DMS79 treated with DMSO at 0.1 percent for 48 hours (cell line): Measurements from ENCODE around the gene CCDC106.

Source experiments
- DNase-seq: peaks from one replicate; lab custom pipeline; 2025; lab: John Stamatoyannopoulos, UW

Gene CCDC106

DNA sequence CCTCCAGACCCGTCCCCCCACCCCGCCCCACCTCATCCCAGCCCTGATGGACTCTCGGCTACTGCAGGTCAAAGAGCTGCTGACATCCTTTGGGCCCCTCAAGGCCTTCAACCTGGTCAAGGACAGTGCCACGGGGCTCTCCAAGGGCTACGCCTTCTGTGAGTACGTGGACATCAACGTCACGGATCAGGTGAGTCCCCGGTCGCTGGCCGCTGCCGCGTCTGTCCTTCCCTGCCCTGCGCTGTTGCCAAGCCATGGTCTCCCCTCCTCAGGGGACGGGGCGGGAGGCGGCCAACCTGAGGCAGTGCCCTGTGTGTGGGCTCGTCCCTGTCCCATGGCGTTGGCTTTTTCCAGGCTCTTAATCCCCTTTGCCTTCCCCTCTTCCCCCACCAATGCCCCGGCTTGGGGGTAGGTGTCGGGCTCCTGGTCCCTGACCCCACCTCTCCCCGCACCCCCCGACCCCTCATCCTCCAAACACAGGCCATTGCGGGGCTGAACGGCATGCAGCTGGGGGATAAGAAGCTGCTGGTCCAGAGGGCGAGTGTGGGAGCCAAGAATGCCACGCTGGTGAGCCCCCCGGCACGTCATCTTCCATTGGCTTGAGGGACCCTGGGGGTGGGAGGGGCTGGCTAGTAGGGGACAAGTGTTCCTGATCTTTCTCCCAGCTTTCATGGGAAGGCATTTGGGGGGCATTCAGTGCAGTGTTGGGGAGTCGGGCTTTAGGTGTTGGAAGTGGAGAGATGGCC, 20.8 kb downstream of the CCDC106 start:
- DNase-seq, result no peak

DNA sequence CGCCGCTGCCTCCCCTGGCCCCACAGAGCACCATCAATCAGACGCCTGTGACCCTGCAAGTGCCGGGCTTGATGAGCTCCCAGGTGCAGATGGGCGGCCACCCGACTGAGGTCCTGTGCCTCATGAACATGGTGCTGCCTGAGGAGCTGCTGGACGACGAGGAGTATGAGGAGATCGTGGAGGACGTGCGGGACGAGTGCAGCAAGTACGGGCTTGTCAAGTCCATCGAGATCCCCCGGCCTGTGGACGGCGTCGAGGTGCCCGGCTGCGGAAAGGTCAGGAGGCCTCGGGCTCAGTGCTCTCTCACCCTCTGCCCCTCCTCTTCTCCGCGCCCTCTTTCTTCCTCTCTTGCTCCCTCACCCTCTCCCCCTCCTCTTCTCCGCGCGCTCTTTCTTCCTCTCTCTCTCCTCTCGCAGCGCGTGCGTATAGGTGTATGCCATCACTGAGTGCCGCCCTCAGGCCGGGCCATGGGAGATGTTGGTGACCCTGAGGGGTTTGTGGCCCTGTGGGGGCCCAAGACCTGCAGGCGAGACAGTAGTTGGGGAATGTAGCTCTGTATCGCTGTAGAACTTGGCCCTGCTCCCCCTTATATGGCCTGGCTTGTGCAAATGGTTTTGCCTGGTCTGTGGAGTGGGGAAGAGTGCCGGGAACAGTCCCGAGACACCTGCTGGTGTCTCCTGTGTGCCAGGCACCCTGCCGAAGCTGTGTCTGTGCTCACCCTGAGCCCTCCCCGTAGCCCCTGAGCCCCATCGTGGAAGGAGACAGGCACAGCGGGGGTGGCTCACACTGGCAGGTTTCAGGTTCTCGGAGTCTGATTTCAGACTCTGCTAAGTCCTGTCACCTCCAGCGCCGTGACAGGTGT, 21.6 kb downstream of the CCDC106 start:
- no peak for DNase-seq

DNA sequence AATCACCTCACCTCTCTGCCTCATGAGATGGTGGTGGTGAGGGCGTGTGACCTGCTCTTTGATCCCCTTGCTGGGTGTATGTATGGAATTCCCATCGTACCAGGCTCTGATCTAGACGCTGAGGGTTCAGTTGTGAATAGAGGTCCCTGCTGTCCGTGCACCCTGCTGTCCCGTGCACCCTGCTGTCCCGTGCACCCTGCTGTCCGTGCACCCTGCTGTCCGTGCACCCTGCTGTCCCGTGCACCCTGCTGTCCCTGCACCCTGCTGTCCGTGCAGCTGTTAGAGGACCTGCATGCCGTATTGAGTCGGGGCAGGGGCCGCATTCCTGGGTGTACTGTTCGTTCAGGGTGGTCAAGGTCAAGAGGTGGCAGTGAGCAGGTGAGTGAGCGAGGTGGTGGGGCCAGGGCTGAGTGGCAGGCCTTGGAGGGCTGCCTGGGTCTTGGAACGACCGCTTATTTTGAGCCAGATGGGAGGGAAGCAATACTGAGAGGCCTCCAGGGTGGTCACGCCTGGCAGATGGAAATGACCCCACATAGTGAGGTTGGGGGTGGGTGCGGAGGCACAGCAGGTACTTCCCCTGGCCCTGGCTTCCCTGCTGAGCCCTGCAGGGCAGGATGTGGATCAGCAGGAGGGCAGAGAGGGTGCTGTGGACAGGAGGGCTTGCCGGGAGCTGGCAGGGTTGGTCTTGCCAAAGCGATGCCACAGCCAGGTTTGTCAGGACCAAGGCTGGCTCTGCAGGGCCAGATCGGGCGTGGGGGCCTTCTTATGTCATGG, 22.5 kb downstream of the CCDC106 start:
- DNase-seq, result no peak

DNA sequence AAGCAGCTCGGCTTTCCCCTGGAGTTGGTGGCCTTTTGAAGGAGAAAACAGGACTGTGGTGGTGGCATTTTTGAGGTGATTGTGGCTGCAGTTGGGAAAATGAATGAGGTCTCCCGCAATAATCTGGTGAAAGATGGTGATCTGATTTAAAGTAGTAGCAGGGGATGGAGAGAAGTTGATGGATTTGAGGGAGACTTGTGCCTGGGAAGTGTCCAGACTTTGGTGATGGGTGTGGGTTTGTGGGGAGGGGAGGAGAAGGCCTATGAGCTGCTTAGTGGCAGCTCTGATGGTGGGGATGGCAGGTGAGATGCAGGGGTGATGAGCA, 23.0 kb downstream of the CCDC106 start:
- DNase-seq, result no peak

DNA sequence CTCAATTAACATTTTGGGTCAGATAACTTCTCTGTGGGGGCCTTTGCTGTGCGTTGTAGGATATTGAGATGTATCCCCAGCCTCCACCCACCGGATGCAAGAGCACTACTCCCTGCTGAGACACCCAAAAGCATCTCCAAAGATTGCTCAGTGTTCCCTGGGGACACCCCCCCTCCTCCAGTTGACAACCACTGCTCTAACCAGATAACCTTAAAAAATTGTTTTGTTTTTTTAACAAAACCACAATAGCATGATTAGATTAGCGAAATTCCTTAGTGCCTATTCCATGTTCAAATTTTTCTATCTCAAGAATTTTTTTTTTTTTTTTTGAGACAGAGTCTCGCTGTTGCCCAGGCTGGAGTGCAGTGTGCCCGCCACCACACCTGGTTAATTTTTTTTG, 24.4 kb downstream of the CCDC106 start:
- DNase-seq, result no peak

DNA sequence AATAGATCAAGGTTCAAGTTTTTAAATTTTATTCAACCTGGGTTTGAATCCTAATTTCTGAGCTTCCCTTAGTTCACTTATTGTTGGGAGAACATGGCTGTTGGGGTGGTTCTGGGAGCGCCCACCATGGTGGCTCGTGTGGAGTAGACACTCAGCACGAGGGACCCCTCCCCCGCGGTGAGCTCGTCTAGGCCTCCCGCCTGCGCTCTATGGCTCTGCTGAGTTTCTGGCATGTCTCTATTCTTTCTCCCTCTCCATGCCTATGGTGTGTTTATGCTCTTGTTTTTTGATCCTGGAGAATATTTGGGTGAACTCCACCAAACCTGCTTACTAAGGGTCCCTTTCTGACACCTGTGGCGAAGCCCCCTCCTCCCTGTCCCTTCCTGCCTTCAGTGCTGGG, 25.5 kb downstream of the CCDC106 start:
- DNase-seq, result no peak

DNA sequence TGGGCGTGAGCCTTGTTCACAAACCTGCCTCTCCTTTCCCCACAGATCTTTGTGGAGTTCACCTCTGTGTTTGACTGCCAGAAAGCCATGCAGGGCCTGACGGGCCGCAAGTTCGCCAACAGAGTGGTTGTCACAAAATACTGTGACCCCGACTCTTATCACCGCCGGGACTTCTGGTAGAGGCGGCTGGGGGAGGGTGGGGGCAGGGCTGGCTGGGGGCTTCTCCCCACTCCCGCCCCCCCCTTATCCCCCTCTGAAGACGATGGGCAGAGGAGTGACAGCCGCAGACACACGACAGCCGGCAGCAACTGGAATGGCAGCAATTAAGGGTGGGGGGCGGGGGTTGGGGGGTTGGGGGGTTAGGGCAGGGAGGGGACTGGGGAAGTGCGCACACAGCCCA, 25.9 kb downstream of the CCDC106 start:
- no peak for DNase-seq

DNA sequence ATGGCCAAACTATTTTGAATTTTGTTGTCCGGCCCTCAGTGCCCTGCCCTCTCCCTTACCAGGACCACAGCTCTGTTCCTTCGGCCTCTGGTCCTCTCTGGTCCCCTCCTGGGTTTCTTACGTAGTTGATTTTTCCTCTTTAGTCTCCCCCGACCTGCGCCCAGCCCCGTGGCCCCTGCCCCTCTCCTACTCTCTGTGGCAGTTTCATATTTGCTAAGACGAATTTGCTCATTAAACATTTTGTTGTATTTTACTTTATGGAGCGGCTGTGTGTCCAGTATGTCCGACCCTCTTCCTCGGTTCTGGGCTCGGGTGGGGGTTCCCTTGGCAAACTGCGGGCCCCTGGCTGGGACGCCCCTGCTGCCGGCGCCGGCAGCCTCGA, 26.4 kb downstream of the CCDC106 start:
- no peak for DNase-seq

DNA sequence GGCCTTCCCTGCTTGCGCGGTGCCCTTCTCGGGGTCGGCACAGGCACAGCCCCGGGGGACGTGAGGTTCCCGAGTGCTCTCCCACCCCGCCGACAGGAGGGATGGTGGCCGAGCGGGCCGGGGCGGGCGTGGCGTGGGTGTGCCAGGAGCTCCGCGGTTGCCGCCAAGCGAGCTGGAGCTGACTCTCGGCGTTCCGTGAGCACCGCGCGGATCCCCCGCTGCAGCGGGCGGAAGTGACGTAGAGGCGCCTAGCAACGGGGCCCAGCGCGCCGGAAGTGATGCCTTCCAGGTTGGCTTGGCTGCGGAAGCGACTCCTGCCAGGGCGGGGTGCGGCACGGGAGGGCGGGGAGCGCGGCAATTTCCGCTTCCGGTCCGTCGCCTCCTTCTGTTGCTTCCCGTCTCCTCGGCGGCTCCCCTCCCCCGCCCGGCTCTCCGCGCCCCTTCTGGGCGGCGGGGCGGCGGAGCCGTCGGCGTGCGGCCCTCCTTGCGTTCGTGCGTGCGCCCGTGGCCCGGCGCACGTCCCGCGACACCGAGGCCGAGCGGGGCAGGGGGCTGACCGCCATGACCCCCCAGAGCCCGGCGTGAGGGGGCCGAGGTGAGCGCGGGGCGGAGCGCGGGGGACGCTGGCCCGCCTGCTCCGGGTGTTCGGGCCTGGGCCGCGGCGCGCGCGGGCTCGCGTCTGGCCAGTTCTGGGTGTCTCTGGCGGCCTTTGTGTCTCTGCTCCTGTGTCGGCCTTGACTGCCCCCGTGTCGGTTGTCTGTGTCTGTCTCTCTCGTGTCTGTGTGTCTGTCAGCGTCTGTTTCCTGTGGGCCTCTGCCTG, 27.0 kb downstream of the CCDC106 start, which contains the start of gene EPN1:
Gene EPN1, plus strand, starts transcription at position 386 of the 820 bp plus-strand sequence. CDS start 3,402 bp downstream, outside the sequence.
- peak; percentile 95 for DNase-seq

DNA sequence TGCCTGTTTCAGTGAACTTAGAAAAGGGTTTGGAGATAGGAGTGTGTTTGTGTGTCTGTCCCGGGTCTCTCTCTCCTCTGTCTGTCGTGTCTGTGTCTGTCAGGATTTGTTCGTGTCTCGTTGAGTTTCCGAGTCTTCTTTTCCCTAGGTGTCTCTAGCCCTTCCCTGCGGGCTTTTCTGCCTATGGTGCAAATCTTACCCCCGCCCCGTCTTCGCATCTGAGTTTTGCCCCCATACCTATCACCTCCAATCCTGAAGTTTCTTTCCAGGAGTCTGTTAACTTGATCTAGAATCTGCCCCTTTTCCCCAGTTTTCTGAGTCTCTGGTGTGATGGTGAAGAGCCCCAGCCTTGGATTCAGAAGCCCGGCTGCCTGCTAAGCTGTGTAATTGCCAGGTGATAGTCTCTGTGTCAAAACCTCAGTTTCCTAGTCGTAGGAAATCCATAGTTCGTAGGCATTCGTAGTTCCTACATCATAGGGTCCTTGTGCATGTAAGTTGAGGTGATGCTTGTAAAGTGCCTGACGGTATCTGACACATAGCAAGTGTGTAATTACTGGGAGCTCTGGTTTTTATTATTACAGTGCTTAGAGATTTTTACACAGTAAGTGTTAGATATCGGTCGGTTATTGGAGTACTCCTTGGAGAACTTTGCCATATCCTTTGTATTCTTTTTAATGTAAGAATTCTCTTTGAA, 27.8 kb downstream of the CCDC106 start:
- no peak for DNase-seq

DNA sequence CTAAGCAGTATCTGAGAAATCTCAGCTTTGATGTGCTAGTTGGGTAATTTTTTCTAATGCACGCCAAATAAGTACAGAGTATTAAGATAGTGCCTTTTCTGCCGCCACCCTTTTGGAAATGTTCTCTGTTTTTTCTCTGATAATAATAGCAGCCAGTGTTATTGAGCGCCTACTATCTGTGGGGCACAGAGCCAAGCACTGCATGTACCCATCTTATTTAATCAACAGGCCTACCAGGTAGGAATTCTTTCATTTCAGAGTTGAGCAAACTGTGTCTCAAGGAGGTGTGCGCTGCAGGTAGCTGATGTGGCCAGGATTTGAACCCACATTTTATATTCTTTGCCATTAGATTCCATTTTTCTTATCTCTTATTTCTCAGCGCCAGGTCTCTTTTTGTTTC, 28.4 kb downstream of the CCDC106 start:
- no peak for DNase-seq

DNA sequence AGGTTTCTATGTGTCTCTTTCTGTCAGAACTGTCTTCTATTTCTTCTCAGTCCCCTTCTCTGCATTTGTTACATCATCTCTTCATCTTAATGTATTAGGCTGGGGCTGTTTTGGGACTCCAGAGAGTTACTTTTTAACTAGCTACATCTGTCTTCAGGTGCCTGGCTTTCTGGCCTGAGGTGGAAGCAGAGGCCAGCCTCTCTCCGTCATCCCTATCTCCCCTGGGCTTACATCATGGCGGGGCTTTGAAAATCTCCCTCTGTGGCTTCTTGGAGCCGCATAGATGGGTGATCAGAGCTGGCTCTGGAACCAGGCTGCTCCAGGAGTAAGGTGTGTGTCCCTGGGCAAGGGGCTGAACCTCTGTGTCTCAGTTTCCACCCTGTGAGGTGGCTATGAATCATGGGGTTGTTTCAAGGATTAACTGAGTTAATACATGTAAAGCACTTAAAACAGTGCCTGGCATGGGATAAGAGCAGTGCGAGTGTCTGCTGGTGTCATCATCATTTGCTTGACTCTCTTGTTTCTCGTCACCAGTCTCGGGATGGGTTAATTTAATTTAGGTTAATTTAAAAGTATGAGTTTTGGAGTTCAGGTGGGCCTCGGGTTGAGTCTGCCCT, 29.0 kb downstream of the CCDC106 start:
- DNase-seq, result no peak

DNA sequence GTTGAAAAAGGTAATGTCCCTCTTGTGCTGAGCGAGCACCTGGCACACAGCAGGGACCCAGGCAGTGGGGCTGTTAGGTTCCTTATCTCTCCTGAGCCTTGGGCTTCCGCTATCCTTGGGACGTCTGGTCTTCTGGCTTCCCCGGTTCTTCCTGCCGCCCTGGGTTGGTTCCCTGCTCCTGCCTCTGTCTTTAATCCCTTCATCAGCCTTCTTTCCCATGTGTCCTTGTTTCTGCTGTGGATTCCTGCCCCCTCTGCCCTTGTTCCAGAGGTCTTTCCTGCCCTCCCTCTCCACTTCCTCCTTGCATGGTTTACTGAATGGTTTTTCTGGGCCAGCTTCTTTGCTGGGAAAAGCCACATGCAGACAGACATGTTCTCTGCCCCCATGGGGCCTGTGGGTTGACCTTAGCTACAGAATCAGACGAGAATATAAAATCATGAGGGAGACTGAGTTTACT, 29.6 kb downstream of the CCDC106 start:
- DNase-seq, result no peak

DNA sequence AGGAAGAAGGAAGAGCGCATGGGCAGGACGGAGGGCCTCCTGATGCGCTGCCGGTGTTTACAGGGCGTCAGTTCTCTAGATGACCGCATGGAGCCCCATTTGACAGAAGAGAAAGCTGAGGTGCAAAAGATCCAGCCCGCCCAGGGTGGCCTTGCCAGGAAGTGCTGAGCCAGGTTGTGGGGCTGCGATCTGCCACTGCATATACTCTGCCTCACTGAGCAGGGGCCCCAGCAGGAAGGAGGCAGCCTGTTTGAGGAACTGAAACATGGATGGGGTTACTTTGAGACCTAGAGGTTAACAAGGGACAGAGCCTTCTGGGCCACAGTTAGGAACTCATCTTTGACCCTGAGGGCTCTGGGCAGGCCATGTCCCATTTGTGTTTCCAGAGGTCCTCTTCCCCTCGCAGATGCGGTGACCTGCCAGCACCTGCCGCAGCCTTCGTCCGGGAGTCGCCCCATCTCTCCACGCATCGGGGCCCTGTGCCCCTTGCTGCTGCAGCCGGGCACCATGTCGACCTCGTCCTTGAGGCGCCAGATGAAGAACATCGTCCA, 30.2 kb downstream of the CCDC106 start:
- no peak for DNase-seq

DNA sequence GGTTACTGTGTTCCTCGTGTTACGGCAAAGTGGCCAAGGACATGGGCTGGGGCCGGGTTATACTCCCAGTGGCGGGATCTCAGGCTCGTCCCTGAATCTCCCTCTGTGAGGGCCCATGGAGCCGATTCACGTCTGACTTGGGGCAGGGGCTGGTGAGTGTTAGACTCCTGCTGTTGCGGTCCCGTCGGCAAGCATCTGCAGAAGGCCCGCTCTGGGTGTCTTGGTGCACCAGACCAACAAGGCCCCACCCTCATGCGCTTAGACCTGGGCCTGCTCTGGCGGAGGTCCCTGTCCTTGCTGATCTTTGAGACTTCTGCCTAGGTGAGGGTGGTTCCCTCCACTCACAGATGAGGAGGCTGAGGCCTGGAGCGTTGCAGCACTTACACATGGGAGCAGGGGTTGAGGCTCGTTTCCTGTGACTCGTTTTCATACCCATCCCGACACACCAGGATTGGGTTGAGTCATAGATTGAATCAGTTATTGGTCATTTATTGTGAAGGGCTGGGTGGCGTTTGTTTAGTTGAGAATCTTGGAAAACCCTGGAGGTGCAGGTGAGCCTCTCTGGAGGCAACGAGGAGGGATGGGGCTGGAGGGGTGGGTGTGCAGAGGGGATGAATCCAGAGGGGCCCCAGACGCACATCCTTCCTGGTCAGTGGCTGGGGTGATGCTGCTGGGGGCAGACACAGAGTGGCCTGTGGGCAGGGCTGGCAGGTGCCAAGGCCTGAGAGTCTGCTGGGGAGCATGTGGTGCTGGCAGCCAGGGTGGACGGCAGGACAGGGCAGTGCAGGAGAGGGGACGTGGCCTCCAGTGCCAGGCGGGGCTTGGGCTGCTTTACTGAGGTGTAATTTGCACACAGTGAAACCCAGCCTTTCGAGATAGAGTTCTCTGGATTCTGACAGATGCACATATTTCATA, 31.6 kb downstream of the CCDC106 start:
- DNase-seq, result no peak

DNA sequence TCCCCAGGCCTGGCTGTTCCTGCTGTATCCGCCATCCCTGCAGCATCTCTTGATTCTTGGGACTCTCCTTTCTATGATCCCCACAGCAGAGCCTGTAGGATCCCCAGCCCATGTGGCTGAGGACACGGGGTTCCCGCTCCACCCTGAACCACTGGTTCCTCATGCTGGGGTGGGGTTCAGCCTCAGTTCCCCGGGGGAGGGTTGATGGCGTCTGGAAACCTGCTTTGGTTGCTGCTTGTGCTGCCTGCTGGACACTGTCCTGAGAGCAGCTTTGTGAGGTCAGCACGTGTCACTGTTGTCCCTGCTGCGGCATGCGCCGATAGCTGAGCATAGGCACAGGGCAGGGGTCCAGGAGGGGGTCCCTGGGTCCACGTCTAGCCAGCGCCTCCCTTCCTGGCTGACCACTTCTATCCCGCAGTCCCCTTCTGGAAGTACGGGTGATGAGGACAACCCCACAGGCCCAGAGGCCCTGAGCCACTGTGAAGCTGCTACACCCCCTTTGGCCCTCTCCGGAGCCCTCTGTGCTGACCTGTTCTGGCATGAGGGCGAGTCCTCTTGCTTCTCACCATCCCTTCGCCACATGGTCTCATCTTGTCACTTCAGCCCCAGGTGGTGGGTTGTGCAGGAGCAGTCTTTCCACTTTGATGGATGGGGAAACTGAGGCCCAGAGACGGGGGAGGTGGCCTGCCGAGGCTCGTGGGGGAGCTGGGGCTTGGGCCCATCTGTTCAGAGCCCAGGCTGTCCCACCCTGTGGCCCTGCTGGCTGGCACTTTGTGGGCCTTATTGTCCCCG, 32.5 kb downstream of the CCDC106 start:
- DNase-seq, result no peak

DNA sequence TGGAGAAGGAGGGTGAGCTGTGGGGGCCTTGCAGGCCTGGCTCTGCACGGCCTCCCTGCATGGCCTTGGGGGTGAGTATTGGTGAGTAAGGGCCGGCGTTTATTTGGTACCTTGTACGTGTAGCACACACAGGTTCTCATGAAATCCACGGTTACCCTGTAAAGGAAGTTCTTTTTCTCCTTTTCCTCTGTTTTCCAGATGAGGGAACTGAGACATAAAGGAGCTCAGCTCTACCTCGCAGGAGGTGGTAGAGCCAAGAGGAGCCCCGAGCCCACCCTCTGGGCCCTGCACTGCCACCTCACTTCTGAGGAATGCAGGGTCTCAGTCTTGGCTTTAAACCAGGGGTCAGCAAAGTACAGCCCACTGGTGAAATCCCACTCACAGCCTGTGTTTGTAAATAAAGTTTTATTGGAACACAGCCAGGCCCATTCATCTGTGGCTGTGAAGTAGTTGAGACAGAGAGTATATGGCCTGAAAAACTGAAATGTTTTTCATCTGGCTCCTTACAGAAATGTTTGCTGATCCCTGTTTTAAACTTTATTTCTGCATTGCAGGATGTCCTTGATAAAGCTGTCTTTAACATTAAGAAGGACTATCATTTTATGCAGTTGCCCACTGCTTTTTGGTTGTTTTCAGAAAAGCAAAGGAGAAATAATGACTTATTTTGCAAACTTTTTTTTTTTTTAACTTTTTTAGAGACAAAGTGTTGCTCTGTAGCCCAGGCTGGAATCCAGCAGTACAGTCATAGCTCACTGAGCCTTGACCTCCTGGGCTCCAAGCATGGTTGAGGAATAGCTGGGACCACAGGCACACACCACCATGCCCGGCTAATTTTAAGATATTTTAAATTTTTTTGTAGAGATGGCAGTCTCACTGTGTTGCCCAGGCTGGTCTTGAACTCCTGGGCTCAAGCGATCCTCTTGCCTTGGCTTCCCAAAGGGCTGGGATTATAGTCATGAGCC, 33.4 kb downstream of the CCDC106 start:
- DNase-seq, result no peak
